ENCODE data around the gene SNRPA1.

Gene SNRPA1

DNA sequence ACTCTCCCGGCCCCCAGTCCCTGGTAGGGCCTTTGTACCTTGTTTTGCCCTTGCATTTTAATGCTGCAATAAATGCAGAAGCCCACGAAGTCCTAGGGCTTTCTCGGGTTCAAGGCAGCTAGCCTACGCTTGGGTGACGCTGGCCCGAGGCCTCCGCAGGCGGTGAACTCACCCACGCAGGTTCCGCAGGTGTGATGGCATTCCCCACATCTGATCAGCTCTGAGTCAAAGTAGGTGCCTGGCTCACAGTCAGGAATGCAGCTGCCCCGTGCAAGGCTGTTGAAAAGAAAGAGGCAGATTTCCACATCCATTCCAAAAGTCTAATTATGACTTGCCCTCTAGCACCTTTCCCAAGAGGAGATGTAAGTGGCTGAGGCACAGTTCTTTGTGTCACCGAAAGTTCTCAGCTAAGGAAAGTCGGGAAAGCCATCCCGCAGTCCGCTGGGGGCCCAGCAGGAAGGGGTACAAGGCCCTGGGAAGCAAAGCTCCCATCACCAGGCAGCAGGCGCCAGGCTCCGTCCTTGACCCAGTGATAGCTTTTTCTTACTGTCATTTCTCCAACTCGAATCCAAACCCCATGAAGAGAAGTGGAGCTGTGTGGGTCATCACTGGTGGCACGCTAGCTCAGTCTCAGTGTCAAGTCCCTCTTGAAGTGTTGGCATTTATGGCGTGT is 23.2 kb upstream of the SNRPA1 start:
- FAIRE-seq (no peak), DNase-seq (ENCODE audit: insufficient read length) (no peak)
- TF ChIP-seq POLR2AphosphoS5 (IDR thresholded peaks at IDR 0.05; ENCODE audit: low read depth, low read length) (no peak), TAF1 (IDR thresholded peaks at IDR 0.05; ENCODE audit: borderline replicate concordance, low read depth, low read length) (no peak), POLR2A (IDR thresholded peaks at IDR 0.05; ENCODE audit: low read depth, low read length) (no peak)

DNA sequence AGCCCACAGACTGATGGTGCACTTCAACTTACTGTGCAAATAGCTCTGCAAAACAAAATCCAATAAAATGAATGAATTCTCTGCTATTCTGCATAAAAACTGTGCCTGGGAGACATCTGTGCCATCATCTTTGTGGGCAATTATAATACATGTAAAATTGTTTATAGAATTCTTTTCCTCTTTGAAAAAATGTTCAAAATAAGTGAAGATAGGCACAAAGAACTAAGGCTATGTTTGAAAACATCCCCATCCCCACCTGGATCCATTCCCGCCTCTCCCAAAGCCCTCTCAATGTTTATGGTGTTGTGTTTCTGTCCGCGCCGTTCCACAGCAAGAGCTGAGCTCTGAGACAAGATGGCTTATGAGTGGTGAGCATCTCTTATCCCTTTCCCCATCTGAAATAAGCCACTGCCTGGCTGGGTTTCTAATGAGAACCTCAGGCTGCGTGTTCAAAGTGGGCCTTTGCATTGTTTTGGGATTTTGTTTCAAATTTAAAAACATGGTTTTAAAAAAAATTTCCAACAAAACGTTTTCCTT is 22.4 kb upstream of the SNRPA1 start:
- DNase-seq (ENCODE audit: insufficient read length) (no peak), FAIRE-seq (no peak)
- TF ChIP-seq POLR2AphosphoS5 (IDR thresholded peaks at IDR 0.05; ENCODE audit: low read depth, low read length) (no peak), TAF1 (IDR thresholded peaks at IDR 0.05; ENCODE audit: borderline replicate concordance, low read depth, low read length) (no peak), POLR2A (IDR thresholded peaks at IDR 0.05; ENCODE audit: low read depth, low read length) (no peak)

DNA sequence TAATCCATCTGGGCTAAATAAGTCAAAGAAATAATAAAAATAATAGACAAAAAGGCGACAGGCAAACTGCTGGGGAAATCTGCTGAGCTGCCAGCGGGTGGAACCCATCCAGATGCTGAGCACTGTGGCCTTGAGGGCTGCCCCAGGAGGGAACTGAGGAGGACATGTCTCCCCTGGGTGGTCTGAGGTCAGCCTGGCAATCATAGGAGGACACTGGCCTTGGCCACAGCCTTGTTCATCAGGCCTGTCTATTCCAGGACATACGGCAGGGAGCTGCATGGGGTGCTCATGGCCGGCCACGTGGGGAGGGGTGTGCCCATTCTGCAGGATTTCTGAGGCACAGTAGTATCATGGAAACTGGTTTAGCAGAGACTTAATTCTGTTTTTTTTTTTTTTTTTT is 21.5 kb upstream of the SNRPA1 start:
- TF ChIP-seq TAF1 (IDR thresholded peaks at IDR 0.05; ENCODE audit: borderline replicate concordance, low read depth, low read length) (no peak), POLR2A (IDR thresholded peaks at IDR 0.05; ENCODE audit: low read depth, low read length) (no peak), POLR2AphosphoS5 (IDR thresholded peaks at IDR 0.05; ENCODE audit: low read depth, low read length) (no peak)
- FAIRE-seq = no peak
- no peak for DNase-seq (ENCODE audit: insufficient read length)

DNA sequence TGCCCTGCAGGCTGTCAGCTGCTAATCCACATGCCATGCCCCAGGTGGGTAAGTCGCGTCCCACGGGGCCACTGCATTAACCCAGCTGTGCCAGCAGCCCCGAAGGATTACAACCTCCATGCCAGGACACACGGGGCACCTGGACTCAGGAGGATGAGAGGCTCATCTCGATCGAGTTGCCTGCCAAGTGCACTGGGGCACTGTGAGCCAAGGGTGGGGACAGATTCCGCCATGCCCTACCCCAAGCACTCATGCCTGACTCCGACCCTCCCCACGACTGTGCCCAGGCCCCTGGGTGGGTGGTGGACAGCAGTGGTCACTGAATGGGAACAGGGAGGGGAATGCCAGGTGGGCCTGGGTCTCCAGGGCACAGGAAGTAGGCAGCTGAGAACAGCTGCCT is 20.7 kb upstream of the SNRPA1 start:
- no peak for TF ChIP-seq POLR2A (IDR thresholded peaks at IDR 0.05; ENCODE audit: low read depth, low read length)
- TF ChIP-seq POLR2AphosphoS5 (IDR thresholded peaks at IDR 0.05; ENCODE audit: low read depth, low read length) = no peak
- no peak for TF ChIP-seq TAF1 (IDR thresholded peaks at IDR 0.05; ENCODE audit: borderline replicate concordance, low read depth, low read length)
- FAIRE-seq (no peak), DNase-seq (ENCODE audit: insufficient read length) (no peak)

DNA sequence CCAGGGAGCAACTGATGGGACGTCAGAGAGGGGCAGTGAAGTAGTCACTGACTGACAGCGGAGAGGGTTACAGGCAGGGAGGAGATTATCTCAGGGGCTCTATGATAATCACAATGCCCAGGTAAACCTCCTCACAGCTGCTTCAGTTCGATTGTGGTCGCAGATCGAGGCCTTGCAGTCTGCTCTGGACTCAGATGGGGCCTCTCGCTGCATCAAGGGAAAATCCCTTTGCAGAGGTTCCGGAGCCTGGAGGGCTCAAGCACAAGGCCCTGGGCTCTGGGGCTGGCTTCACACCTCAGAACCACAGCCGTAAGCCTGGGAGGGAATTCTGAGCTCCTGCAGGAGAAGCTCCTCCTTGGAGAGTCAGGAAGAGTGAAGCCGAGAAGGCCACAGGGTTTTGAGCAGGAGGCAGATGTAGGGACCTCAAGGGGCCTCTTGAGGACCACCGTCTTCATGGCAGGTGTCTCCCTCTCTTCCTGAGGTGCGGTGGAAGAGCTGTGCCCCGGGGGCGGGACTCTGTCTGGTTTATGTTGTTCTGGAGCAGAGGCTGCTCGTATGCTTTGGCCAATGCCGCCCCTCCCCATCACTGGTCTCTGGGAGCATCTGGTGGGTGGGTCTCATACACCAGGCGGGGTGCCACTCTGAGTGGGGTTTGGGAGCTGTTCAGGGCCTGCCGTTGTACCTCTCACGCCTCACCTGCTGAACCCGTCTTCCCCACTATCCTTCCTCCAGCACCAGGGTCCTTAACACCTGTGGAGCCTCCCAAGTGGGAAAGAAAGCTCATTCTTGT is 19.5 kb upstream of the SNRPA1 start:
- no peak for DNase-seq (ENCODE audit: insufficient read length)
- TF ChIP-seq POLR2AphosphoS5 (IDR thresholded peaks at IDR 0.05; ENCODE audit: low read depth, low read length) = no peak
- no peak for TF ChIP-seq POLR2A (IDR thresholded peaks at IDR 0.05; ENCODE audit: low read depth, low read length)
- TF ChIP-seq TAF1 (IDR thresholded peaks at IDR 0.05; ENCODE audit: borderline replicate concordance, low read depth, low read length) = no peak
- FAIRE-seq = no peak

DNA sequence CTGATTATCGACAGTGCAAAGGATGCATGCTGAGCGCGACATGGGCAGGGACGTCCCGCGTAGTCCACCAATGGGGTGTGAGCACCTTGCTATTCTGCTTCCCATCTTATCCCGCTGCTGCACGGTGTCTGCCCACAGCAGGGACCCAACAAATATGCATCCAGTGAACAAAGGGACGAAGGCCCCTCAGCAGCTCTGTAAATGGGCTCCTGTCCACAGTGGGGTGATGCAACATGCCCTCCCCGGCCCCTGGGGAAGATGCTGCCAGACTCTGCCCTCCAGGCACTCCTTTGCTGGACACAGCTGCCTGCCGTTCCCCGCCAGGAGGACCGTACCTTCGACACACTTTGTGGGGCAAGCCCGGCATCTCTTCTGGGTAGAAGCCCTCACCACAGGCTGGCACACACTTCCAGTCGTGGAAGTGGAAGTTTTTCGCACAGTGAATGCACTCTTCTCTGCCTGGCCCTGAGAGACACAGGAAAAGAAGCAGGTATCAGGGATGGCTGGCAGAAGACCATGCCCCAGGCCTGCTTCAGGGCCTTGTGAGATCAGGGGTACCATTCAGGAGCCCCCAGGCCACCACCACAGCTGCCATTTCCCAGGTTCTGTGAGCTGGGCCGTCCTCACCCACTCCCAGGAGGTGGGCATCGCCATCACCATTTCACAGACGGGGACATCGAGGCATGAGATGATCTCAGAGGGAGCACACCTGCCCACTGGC is 18.2 kb upstream of the SNRPA1 start:
- TF ChIP-seq TAF1 (IDR thresholded peaks at IDR 0.05; ENCODE audit: borderline replicate concordance, low read depth, low read length) = no peak
- no peak for TF ChIP-seq POLR2A (IDR thresholded peaks at IDR 0.05; ENCODE audit: low read depth, low read length)
- no peak for TF ChIP-seq POLR2AphosphoS5 (IDR thresholded peaks at IDR 0.05; ENCODE audit: low read depth, low read length)
- DNase-seq (ENCODE audit: insufficient read length) (no peak), FAIRE-seq (no peak)

DNA sequence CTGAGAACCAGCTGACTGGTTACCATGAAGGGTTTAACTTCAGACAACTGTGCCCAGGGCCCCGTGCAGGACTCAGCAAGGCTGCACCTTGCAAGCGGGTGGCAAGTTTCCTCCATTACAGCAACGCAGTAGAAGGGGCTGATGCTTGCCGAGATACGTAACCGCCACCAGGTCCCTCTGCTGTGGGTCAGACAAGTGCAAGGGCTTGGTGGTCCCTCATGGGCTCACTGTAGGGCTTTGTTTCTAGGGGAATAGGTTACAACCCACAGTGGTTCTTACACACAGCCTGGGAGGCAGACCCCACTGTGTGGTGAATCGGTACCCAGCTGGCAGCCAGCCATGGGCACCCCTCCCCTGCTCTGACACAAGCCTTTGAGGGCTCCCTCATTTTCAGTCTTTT is 15.5 kb upstream of the SNRPA1 start:
- FAIRE-seq = no peak
- TF ChIP-seq TAF1 (IDR thresholded peaks at IDR 0.05; ENCODE audit: borderline replicate concordance, low read depth, low read length) (no peak), POLR2A (IDR thresholded peaks at IDR 0.05; ENCODE audit: low read depth, low read length) (no peak), POLR2AphosphoS5 (IDR thresholded peaks at IDR 0.05; ENCODE audit: low read depth, low read length) (no peak)
- no peak for DNase-seq (ENCODE audit: insufficient read length)

DNA sequence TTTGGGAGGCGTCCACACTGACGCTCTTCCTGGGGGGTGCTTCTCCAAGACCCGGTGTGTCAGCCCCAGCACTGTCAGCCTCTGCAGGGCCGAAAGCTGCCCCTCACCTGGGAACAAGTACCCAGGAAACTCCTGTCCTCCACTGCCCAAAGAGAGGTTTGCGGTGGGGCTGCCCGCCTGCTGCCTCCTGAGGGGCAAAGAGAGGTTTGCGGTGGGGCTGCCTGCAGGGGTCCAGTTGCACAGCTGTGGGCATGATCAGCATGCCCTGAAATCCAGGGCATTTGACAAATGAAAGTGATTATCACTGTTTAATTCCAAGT is 15.1 kb upstream of the SNRPA1 start:
- no peak for TF ChIP-seq POLR2AphosphoS5 (IDR thresholded peaks at IDR 0.05; ENCODE audit: low read depth, low read length)
- no peak for TF ChIP-seq POLR2A (IDR thresholded peaks at IDR 0.05; ENCODE audit: low read depth, low read length)
- FAIRE-seq (no peak), DNase-seq (ENCODE audit: insufficient read length) (no peak)

DNA sequence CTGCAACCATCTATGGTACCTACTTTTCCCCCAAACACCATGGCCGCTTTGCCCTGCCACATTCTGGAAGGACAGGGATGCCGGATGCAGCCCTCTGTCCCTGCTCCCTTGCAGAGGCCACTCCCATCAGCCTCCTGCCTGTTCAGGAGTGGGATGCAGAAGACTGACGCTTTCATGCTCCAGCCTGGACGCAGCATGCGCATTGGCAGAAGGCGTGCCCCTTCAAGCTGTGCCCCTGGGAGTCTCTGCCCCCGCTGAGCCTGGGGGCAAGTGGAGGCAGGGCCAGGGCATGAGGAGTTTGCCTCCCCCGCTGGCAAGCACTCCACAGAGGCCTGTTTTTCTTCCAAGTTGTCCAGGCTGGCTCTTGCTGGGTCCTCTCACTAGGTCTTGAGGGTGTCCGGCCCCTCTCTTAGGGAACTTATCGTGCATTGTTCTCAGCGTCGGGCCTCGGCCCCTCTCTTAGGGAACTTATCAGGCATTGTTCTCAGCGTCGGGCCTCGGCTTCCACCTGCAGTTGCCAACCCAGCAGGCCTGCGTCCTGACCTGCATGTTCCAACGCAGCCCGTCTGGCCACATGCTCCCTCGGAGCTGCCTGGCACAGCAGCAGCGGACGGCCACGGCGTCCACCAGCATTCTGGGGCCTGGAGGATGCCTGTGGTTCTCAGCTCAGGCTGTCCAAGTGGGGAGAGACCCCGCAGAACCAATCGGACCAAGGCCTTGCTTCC is 14.6 kb upstream of the SNRPA1 start:
- DNase-seq (ENCODE audit: insufficient read length) (no peak), FAIRE-seq (no peak)
- no peak for TF ChIP-seq POLR2AphosphoS5 (IDR thresholded peaks at IDR 0.05; ENCODE audit: low read depth, low read length)
- TF ChIP-seq TAF1 (IDR thresholded peaks at IDR 0.05; ENCODE audit: borderline replicate concordance, low read depth, low read length) = no peak

DNA sequence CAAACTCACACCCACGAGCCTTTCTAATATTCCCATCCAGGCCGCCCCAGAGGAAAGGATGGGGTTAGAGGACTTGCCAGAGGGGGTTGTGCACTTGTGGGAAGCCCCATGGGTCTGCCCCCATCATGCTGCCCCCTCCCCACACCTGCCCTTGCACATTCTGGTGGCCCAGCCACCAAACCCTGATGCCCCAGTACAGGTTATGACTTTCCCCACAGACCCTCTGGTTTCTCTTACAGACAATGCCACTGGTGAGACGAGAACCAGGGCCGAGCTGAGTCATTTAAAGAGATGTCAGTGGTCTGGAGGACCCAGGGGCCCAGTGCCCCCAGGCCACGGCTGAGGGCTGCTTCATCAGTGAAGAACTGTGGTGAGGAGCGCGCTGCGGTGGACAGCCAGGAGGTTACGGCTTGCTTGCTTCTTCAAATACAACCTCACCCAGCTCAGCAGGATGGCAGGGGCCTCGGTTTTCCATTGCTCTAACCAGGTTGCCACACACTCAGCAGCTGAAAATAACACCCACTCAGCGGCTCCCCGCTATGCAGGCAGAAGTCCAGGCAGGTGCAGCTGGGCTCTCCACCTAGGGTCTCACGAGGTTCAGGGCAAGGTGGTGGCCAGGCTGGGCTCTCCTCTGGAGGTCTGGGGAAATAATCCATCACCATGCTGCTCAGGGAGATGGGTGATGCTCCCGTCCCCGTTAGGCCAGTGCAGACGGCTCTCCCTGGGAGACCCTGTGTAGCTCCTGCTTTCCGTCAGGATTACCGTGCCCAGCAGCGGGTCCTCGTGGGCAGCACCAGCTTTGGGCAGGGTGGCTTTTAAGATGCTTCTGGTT is 13.8 kb upstream of the SNRPA1 start:
- no peak for FAIRE-seq
- no peak for DNase-seq (ENCODE audit: insufficient read length)
- TF ChIP-seq POLR2A (IDR thresholded peaks at IDR 0.05; ENCODE audit: low read depth, low read length) (no peak), TAF1 (IDR thresholded peaks at IDR 0.05; ENCODE audit: borderline replicate concordance, low read depth, low read length) (no peak), POLR2AphosphoS5 (IDR thresholded peaks at IDR 0.05; ENCODE audit: low read depth, low read length) (no peak)
